Body of pancreas (tissue), 4 donors: ENCODE data around the gene AFAP1L1. TPM values are rescaled to one million over a fixed set of nuclear protein-coding genes. Genes with fewer than 3 reads are reported as not detected.

Experiments
- ATAC-seq: fragments of 150-250 bp; one replicate; pipeline ENCODE4 v1.9.1; 2016
- DNase-seq, 4 donors: peaks; one replicate each; pipeline ENCODE4 v3.0.0-alpha.2; 2019
- H3K27ac ChIP-seq, 4 donors: fragments of 200-600 bp; sonication (generic); 1 replicate in 3 of 4; 2 replicates in 1 of 4; pipeline versions ENCODE4 v1.5.1 to v1.6.1; 2016 to 2019; ENCODE audit warnings: mild to moderate bottlenecking in 1 of 4, mixed read lengths in 1 of 4, moderate library complexity in 1 of 4
- H3K27me3 ChIP-seq, 2 donors: fragments of 200-600 bp; sonication (generic); one replicate each; pipeline ENCODE4 v1.6.0; 2016; ENCODE audit warnings: mild to moderate bottlenecking in 1 of 2
- H3K36me3 ChIP-seq, 2 donors: fragments of 200-600 bp; sonication (generic); replicated peaks in 1 of 2; 2 replicates each; pipeline ENCODE4 v1.5.1; 2016; ENCODE audit warnings: low read depth in 2 of 2; ENCODE audit not compliant: insufficient read depth in 1 of 2
- H3K4me1 ChIP-seq: fragments of 200-600 bp; sonication (generic); one replicate; pipeline ENCODE4 v1.6.0; 2016
- H3K4me3 ChIP-seq, 2 donors: fragments of 200-600 bp; sonication (generic); 1 replicate in 1 of 2; 2 replicates in 1 of 2; pipeline ENCODE4 v1.5.1; 2016 to 2019
- H3K9me3 ChIP-seq, 3 donors: fragments of 200-600 bp; sonication (generic); 1 replicate in 2 of 3; 2 replicates in 1 of 3; pipeline ENCODE4 v1.5.1; 2016
- POLR2A ChIP-seq, 3 donors: fragments of 450-650 bp; IDR thresholded peaks; one replicate each; pipeline ENCODE4 v1.6.1; 2016; ENCODE audit warnings: antibody characterized with exemption in 3 of 3, mild to moderate bottlenecking in 2 of 3
- WGBS, 2 donors: methylation state at CpG; one replicate each; pipeline ENCODE4 v1.1.5; 2017; 5-methylcytosine and 5-hydroxymethylcytosine counted together
- intact Hi-C: fragments of 100-400 bp; cut with DNase I; formaldehyde crosslinking; loops from one replicate; pipeline ENCODE4 v1.15.1; 2023
- total RNA-seq, 2 donors: library from RNA; depleted of rRNA; stranded (reverse); fragments of >200 nt; gene quantifications; one replicate each; pipeline ENCODE4 v1.1.0, GENCODE V29; 2016
- TF ChIP-seq, protein P1 (sequence below), 7 experiments: fragments of 450-650 bp in 4 of 7; fragments of 200-600 bp in 3 of 7; sonication (generic) in 3 of 7; IDR thresholded peaks; one replicate each; pipeline ENCODE4 v1.5.1; 2016 to 2019; ENCODE audit warnings: antibody characterized with exemption in 7 of 7

Gene AFAP1L1
- total RNA-seq, 2 donors from 2014 or later = 2.9 to 5.9 TPM

DNA sequence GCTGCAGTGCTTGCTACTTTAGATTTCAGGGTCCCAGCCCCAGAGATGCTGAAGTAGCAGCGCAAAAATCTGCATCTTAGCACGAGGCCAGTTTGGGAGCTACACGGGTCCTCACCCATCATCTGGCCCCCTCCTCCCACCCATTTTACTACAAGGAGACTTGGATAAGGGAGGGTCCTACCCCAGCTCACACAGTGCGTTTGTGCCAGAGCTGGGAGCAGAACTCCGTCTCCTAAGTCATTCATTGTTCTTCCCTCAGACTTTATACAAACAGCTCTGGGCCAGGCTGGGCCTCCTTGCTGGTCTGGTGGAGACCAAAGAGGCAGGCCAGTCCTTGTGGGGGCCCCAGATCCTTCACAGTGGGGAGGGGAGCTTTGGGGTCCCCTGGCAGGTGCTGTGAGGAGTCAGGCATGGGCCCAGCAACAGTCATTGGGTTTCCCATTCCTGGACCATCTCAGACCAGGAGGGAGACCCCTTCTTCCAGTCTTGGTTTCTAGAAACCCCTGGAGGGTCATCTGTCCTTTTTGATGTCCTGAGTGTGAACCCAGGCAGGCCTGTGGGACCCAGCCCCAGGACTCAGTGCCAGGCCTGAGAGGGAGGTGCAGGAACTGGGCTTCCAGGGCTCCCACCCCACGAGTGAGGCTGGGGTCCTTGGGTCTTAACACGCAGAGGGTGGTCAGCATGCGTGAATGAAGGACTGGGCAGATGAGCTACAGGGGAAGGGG lies 109.8 kb downstream of the AFAP1L1 start:
- no peak for ATAC-seq
- TF ChIP-seq, protein P1, sequence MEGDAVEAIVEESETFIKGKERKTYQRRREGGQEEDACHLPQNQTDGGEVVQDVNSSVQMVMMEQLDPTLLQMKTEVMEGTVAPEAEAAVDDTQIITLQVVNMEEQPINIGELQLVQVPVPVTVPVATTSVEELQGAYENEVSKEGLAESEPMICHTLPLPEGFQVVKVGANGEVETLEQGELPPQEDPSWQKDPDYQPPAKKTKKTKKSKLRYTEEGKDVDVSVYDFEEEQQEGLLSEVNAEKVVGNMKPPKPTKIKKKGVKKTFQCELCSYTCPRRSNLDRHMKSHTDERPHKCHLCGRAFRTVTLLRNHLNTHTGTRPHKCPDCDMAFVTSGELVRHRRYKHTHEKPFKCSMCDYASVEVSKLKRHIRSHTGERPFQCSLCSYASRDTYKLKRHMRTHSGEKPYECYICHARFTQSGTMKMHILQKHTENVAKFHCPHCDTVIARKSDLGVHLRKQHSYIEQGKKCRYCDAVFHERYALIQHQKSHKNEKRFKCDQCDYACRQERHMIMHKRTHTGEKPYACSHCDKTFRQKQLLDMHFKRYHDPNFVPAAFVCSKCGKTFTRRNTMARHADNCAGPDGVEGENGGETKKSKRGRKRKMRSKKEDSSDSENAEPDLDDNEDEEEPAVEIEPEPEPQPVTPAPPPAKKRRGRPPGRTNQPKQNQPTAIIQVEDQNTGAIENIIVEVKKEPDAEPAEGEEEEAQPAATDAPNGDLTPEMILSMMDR (IDR thresholded peaks at IDR 0.05) = no peak
- no peak for TF ChIP-seq POLR2A (IDR thresholded peaks at IDR 0.05)
- Histone ChIP-seq H3K36me3 (no peaks in the 10 kb centered on the region), H3K4me3 (no peak overlapping the region), H3K27ac (no peak overlapping the region), H3K4me1 (no peaks in the 10 kb centered on the region), H3K9me3 (no peaks in the 10 kb centered on the region), H3K27me3 (no peaks in the 10 kb centered on the region)
- WGBS, 2 donors = 55 to 74% methylated on average over 5 to 8 of the region's 8 CpGs
- intact Hi-C loops = no loop called here
- no peak for DNase-seq

DNA sequence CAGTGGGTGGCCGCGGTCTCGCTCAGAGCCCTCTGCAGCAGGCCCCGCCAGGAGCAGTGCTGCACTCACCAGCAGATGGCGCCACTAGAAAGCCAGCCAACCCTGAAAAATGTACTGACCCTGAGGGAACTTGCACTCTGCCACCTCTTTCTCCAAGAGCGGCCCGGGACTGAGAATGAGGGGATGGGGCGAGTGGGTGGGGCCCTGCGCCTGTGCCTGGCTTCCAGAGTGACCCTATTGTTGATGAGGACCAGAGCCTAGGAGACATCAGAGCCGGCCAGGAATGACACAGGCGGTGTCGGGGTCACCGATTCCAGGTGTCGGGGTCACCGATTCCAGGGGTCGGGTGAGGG lies 110.3 kb downstream of the AFAP1L1 start:
- no peaks in the 10 kb centered on the region for H3K4me1 ChIP-seq
- no peak overlapping the region for H3K27ac ChIP-seq
- TF ChIP-seq POLR2A (IDR thresholded peaks at IDR 0.05) = no peak
- TF ChIP-seq, protein P1 (IDR thresholded peaks at IDR 0.05) = peak; percentile 74 to 91 (median 82)
- H3K27me3 ChIP-seq = no peaks in the 10 kb centered on the region
- intact Hi-C loops = no loop called here
- WGBS, 2 donors = 39 to 53% methylated on average over 11 to 16 of the region's 16 CpGs
- no peaks in the 10 kb centered on the region for H3K36me3 ChIP-seq
- H3K4me3 ChIP-seq = no peak overlapping the region
- ATAC-seq (peak; percentile 82), DNase-seq (peak; percentile 70 to 76 (median 72))
- H3K9me3 ChIP-seq = no peaks in the 10 kb centered on the region

DNA sequence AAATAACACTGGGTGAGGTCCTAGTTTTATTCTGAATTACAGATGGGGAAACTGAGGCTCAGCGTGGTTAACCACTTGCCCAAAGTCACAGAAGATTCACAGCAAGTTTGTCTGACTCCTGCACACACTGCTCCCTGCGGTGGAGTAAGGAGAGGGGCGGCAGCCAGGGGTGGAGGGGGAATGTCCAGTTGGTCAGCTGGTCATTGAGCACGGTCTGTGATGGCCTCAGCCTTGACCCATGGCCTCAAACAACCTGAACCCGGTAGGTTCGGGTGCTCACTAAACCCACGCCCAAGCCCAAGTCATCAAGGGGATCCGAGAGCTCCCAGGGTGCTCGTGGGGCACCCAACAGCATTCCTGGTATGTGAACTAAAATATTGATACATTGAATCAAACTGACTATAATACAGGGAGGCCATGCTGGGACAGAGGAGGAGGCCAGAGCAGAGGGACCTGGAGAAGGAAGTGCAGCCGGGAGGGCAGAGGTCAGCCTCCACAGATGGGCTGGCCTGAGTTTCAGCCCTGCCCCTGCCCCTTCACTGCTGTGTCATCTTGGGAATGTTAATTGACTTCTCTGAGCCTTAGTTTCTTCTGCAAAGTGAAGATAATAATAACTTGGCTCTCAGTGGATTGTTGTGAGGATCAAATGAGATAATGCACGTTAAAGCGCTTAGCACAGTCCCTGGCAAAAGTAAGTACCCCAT lies 111.0 kb downstream of the AFAP1L1 start:
- TF ChIP-seq POLR2A (IDR thresholded peaks at IDR 0.05) = no peak
- TF ChIP-seq, protein P1 (IDR thresholded peaks at IDR 0.05) = no peak
- no peaks in the 10 kb centered on the region for H3K27me3 ChIP-seq
- no peak for ATAC-seq
- H3K4me1 ChIP-seq = no peaks in the 10 kb centered on the region
- H3K36me3 ChIP-seq = no peaks in the 10 kb centered on the region
- no peak overlapping the region for H3K27ac ChIP-seq
- no peak for DNase-seq
- 76 to 85% methylated on average over 11 to 12 of the region's 12 CpGs for WGBS, 2 donors
- H3K9me3 ChIP-seq = no peaks in the 10 kb centered on the region
- H3K4me3 ChIP-seq = no peak overlapping the region
- intact Hi-C loops = no loop called here

DNA sequence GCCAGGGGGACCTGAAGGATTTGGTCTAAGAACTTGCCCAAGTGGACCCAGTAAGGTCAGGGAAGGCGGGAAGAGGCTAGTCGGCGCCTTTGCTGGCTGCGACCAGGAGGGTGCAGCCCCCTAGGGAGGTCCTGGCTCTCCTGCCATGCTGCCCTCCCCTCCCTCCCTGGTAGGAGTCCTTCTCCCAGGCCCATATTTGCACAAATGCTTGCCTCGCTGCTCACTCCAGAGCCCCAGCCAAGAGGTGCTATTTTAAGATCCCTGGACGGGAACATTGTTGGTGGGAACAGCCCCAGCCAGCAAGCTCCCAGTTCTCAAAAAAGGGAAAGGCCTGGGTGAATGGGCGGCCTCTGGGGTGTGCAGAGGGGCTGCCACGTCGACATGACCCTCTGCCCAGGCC lies 111.7 kb downstream of the AFAP1L1 start:
- 68 to 84% methylated on average over 8 to 9 of the region's 9 CpGs for WGBS, 2 donors
- H3K27ac ChIP-seq = no peak overlapping the region
- no peaks in the 10 kb centered on the region for H3K36me3 ChIP-seq
- intact Hi-C loops = no loop called here
- no peak for TF ChIP-seq POLR2A (IDR thresholded peaks at IDR 0.05)
- no peaks in the 10 kb centered on the region for H3K4me1 ChIP-seq
- H3K9me3 ChIP-seq = peaks cover 0 to 2% (median 0%) of the 10 kb centered on the region in 3 donors
- no peak overlapping the region for H3K4me3 ChIP-seq
- H3K27me3 ChIP-seq = no peaks in the 10 kb centered on the region
- ATAC-seq = no peak
- no peak for DNase-seq

DNA sequence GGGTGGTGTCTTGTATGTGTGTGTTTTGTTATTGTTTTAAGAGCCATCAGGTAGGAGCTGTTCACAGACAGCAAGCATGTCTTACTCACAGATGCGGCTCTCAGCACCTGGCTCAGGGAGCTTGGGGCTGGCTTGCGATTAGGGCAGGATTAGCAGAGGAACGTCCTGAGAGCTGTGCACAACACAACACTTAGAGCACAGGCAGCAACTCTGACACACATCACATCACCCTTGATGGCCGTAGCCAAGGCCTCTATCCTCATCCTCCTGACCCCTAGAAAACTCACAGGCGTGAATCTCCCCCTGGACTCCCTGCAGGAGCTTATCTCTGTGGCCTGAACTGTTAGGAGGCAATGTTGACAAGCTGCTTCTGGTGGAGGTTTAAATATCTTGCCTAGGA lies 114.5 kb downstream of the AFAP1L1 start:
- no peaks in the 10 kb centered on the region for H3K27me3 ChIP-seq
- TF ChIP-seq, protein P1 (IDR thresholded peaks at IDR 0.05) = no peak
- TF ChIP-seq POLR2A (IDR thresholded peaks at IDR 0.05) = no peak
- H3K4me1 ChIP-seq = no peaks in the 10 kb centered on the region
- intact Hi-C loops = loop anchor here (5.0 kb wide), 1 partner anchor 176 kb away; no protein-coding TSS in a partner anchor
- ATAC-seq = no peak
- H3K36me3 ChIP-seq = no peaks in the 10 kb centered on the region
- 77 to 86% methylated on average over 4 to 5 of the region's 5 CpGs for WGBS, 2 donors
- H3K4me3 ChIP-seq = no peak overlapping the region
- H3K9me3 ChIP-seq = peaks cover 0 to 5% (median 0%) of the 10 kb centered on the region in 3 donors
- peak overlapping the region in 1 of 4 donors; percentile 14 for H3K27ac ChIP-seq
- no peak for DNase-seq
